GM23248 (cell line): ENCODE measurements around the gene RNF31.

Experiments
- EZH2 ChIP-seq: fragments of 200-600 bp; sonication (generic); IDR thresholded peaks from 2 replicates; pipeline ENCODE4 v1.6.1; 2018; ENCODE audit warnings: antibody characterized with exemption, mild to moderate bottlenecking; ENCODE audit not compliant: insufficient read depth, poor library complexity, severe bottlenecking
- EZH2phosphoT487 ChIP-seq: fragments of 200-600 bp; sonication (generic); IDR thresholded peaks from 2 replicates; pipeline ENCODE4 v1.6.1; 2018; ENCODE audit warnings: antibody characterized with exemption, moderate library complexity, mild to moderate bottlenecking, low read depth; ENCODE audit not compliant: insufficient read depth

DNA sequence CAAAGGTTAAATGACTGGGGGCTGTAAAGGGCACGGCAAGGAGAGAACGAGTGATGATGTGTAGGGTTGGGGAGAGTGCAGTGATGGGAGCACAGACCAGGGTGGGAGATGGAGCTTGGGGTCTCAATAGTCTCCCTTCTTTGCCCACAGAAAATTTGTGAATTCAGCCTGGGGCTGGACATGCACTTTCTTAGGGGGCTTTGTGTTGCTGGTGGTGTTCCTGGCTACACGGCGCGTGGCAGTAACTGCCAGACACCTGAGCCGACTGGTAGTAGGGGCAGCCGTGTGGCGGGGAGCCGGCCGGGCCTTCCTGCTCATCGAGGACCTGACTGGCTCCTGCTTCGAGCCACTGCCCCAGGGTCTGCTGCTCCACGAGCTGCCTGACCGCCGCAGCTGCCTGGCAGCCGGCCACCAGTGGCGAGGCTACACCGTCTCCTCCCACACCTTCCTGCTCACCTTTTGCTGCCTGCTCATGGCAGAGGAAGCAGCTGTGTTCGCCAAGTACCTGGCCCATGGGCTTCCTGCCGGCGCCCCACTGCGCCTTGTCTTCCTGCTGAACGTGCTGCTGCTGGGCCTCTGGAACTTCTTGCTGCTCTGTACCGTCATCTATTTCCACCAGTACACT is 15.1 kb upstream of the RNF31 start:
- TF ChIP-seq EZH2 (no peak), EZH2phosphoT487 (no peak)
